Inferior parietal cortex (tissue), 1 donor: ENCODE results near the gene PAX7.
"Not testable (repeated sequence)": the region's sequence is repeated elsewhere in the genome, so short reads cannot be mapped to it uniquely, and the experiment has no call there.

Source experiments
- DNase-seq: peaks from one replicate; pipeline ENCODE4 v3.0.0-alpha.2; 2016; ENCODE audit errors: extremely low spot score

The PAX7 gene

GRCh38 chr1:18752409-18752808, 121.8 kb downstream of the PAX7 start:
- no peak for DNase-seq

GRCh38 chr1:18760156-18760555, 129.5 kb downstream of the PAX7 start:
- no peak for DNase-seq

- DNase-seq = no peak
Observed at GRCh38 chr1:18761948-18762840, 131.5 kb downstream of the PAX7 start.

- DNase-seq = no peak
Observed at GRCh38 chr1:18764362-18764761, 133.7 kb downstream of the PAX7 start.

GRCh38 chr1:18765725-18766124, 135.1 kb downstream of the PAX7 start:
- DNase-seq = no peak

GRCh38 chr1:18766328-18766727, 135.7 kb downstream of the PAX7 start:
- no peak for DNase-seq

GRCh38 chr1:18767576-18767975, 136.9 kb downstream of the PAX7 start:
- not testable (repeated sequence) for DNase-seq

GRCh38 chr1:18768086-18768485, 137.4 kb downstream of the PAX7 start:
- no peak for DNase-seq

- DNase-seq = no peak
Observed at GRCh38 chr1:18769140-18769539, 138.5 kb downstream of the PAX7 start.

- no peak for DNase-seq
Observed at GRCh38 chr1:18770799-18771198, 140.2 kb downstream of the PAX7 start.

- DNase-seq = no peak
Observed at GRCh38 chr1:18773753-18774152, 143.1 kb downstream of the PAX7 start.

- DNase-seq = no peak
Observed at GRCh38 chr1:18775341-18775740, 144.7 kb downstream of the PAX7 start.

GRCh38 chr1:18776777-18777176, 146.1 kb downstream of the PAX7 start:
- no peak for DNase-seq

- no peak for DNase-seq
Observed at GRCh38 chr1:18778437-18778836, 147.8 kb downstream of the PAX7 start.

- DNase-seq = no peak
Observed at GRCh38 chr1:18781031-18781430, 150.4 kb downstream of the PAX7 start.

- DNase-seq = no peak
Observed at GRCh38 chr1:18783705-18784481, 153.2 kb downstream of the PAX7 start.

- DNase-seq = no peak
Observed at GRCh38 chr1:18784482-18784831, 153.8 kb downstream of the PAX7 start.

- DNase-seq = no peak
Observed at GRCh38 chr1:18786149-18786548, 155.5 kb downstream of the PAX7 start.

GRCh38 chr1:18787825-18788385, 157.3 kb downstream of the PAX7 start:
- DNase-seq = no peak

GRCh38 chr1:18789246-18789645, 158.6 kb downstream of the PAX7 start:
- no peak for DNase-seq

GRCh38 chr1:18792747-18793146, 162.1 kb downstream of the PAX7 start:
- no peak for DNase-seq

- no peak for DNase-seq
Observed at GRCh38 chr1:18793164-18793563, 162.5 kb downstream of the PAX7 start.

GRCh38 chr1:18794051-18794450, 163.4 kb downstream of the PAX7 start:
- DNase-seq = no peak
